GM21529 (cell line): Measurements from ENCODE around the gene CALHM2.
"Not testable (repeated sequence)": the region's sequence is repeated elsewhere in the genome, so short reads cannot be mapped to it uniquely, and the experiment has no call there.

ENCODE experiments used
- ATAC-seq: cut with Tn5 transposase; IDR thresholded peaks from one replicate; pipeline ENCODE4 v1.9.1; 2021; ENCODE audit not compliant: unreplicated experiment

Gene CALHM2

GRCh38 chr10:103451831-103452505, at the start of gene CALHM2:
Gene CALHM2, minus strand, starts transcription at chr10:103452370. Its CDS starts 2,429 bp downstream, at chr10:103449941.
- ATAC-seq, result peak; percentile 75

- ATAC-seq, result no peak
Measured at GRCh38 chr10:103501186-103501585, 49.0 kb upstream of the CALHM2 start.

- no peak for ATAC-seq
Measured at GRCh38 chr10:103500481-103500880, 48.3 kb upstream of the CALHM2 start.

- no peak for ATAC-seq
Measured at GRCh38 chr10:103499881-103500280, 47.7 kb upstream of the CALHM2 start.

GRCh38 chr10:103498936-103499638, 46.9 kb upstream of the CALHM2 start:
- ATAC-seq, result no peak

GRCh38 chr10:103497161-103497915, 45.2 kb upstream of the CALHM2 start:
- ATAC-seq, result no peak

GRCh38 chr10:103495321-103495720, 43.2 kb upstream of the CALHM2 start:
- ATAC-seq, result no peak

- no peak for ATAC-seq
Measured at GRCh38 chr10:103493916-103494877, 42.0 kb upstream of the CALHM2 start.

GRCh38 chr10:103493362-103493915, 41.3 kb upstream of the CALHM2 start, which contains the start of gene NEURL1:
Gene NEURL1, plus strand, starts transcription at chr10:103493705. Its CDS starts 683 bp downstream, at chr10:103494388.
- ATAC-seq, result no peak

- no peak for ATAC-seq
Measured at GRCh38 chr10:103492655-103493261, 40.6 kb upstream of the CALHM2 start.

GRCh38 chr10:103491729-103492364, 39.7 kb upstream of the CALHM2 start:
- no peak for ATAC-seq

- peak; percentile 19 for ATAC-seq
Measured at GRCh38 chr10:103490986-103491314, 38.8 kb upstream of the CALHM2 start.

GRCh38 chr10:103487410-103487708, 35.2 kb upstream of the CALHM2 start:
- ATAC-seq, result no peak

GRCh38 chr10:103486635-103487409, 34.7 kb upstream of the CALHM2 start:
- not testable (repeated sequence) for ATAC-seq

GRCh38 chr10:103481974-103482531, 29.9 kb upstream of the CALHM2 start:
- ATAC-seq, result peak; percentile 75

GRCh38 chr10:103480521-103480920, 28.4 kb upstream of the CALHM2 start:
- no peak for ATAC-seq

- ATAC-seq, result no peak
Measured at GRCh38 chr10:103479135-103479534, 27.0 kb upstream of the CALHM2 start, which contains the start of gene CALHM3. Gene CALHM3, minus strand, starts transcription at chr10:103479240. Its CDS starts 208 bp downstream, at chr10:103479032.

- no peak for ATAC-seq
Measured at GRCh38 chr10:103478671-103479070, 26.5 kb upstream of the CALHM2 start.
